GM21360 (cell line): ENCODE results near the gene CFAP90.

Experiments
- ATAC-seq: cut with Tn5 transposase; IDR thresholded peaks from one replicate; pipeline ENCODE4 v1.9.1; 2021; ENCODE audit warnings: mild to moderate bottlenecking, moderate library complexity; ENCODE audit not compliant: unreplicated experiment

The CFAP90 gene, protein sequence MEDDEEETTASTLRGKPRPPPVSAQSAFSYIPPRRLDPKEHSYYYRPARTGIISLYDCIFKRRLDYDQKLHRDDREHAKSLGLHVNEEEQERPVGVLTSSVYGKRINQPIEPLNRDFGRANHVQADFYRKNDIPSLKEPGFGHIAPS

DNA sequence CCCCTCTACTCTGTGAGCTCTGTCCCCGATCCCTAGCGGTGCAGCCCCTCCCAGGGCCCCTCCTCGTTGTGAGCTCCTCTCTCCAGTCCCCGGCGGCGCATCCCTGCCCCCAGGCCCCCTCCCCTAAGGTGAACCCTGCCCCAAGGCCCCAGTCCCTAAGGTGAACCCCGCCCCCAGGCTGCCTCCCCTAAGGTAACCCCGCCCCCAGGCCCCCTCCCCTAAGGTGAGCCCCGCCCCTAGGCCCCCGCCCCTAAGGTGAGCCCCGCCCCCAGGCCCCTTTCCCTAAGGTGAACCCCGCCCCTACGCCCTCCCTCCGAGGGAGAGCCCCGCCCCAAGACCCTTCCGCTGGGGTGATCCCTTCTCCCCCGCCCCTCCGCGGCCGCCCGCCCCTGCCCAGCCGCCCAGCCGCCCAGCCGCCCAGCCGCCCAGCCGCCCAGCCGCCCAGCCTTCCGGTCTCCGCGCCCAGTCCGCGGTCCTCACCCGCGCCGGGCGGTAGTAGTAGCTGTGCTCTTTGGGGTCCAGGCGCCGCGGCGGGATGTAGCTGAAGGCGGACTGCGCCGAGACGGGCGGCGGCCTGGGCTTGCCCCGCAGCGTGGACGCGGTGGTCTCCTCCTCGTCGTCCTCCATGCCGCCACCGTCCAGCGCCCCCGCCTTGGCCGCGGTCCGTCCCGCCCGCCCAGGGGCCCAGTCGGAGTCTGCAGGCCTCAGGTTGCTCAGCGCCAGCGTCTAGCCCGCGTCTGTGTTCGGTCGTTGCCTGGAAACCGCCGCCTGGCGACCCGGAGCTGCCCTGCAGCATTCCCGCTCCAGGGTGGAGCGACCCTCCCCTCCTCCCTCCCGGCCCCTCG is at the start of gene CFAP90:
Gene CFAP90 (minus strand): TSS at position 739 of the 845 bp plus-strand sequence. CDS start 112 bp downstream, at position 627.
- ATAC-seq, result no peak

DNA sequence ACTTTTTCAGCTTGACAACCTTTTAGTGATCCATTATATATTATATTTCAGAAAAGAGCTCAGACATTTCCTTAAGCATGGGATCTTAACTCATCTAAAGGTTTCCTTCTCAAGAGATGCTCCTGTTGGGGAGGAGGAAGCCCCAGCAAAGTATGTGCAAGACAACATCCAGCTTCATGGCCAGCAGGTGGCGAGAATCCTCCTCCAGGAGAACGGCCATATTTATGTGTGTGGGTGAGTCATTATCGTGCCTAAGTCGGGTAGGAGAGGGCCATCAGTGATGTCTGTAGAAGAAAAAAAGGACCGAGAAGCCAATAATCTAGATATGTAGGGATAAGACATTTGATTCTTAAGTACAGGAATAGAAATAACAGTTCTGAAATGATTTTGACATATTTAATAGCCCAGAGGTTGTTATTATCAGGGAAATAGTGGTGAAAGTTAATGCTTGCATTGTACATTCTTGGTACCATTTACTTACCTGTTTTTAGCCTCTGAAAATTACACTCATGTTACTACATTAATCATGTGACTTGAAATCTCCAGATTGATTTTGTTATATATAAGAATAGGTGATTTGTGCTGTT is 46.2 kb upstream of the CFAP90 start:
- no peak for ATAC-seq

DNA sequence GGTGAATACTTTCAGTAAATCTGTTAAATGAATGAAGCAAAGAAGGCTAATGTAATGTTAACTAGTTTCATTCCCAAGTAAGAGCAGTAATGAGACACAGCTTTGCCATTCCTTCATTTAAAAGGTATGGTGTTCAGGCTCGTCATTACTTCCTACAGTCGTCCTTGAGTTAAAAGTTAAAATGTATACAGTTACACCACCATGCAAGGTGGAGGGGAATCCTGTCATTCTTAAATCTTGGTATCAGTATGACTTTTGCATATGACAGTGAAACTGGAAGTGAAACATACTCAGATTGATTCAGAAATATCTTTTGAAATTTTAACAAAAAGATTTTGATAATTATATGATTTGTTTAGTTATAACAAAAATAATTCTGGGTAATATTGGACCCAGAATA is 43.9 kb upstream of the CFAP90 start:
- ATAC-seq, result peak; percentile 99

DNA sequence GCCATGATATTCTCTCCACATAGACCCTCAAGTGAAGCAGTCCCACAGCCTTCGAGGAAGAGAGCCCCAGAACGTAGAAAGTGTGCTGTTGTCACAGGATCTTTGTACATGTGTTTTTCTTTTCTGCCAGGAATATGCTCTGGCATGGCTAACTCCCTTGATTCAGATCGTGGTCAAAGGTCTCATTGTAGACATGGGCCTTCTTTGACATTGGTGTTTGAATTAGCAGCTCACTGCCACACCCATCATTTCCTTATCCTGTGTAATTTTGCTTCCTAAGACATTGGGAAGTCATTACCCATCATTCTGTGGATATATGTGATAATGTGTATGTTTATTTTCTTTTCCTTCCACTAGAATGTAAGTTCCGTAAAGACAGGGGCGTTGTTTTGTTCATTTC is 43.5 kb upstream of the CFAP90 start:
- no peak for ATAC-seq

GRCh38 chr5:7888901-7889300 is 38.0 kb upstream of the CFAP90 start:
- ATAC-seq, result no peak

DNA sequence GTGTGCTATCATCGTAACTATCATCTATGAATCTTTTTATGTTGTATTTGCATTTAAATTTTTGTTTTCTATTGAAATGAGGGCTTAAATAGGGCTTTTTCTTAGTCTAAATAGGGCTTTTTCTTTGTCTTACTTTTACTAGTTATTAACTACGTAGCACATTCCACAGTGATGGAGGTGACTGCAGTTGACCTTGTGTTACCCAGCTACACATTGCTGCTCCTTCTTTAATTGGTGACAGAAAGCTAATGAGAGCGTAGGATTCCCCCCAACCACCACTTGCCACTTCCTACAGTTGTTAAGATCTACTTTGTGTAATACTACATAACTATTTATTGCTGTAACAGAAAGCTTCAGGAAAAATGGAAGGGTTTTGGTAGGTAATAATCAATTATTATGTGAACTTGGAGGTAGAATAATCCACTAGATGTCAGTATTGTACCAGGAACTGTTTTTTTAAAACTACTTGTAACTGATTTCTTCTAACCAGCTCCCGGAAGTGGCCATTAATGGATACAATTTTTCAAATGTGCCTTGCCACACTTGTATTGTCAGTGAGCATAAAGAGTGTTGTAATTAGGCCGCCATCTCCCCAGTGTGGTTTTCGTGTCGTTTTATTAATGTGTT is 36.0 kb upstream of the CFAP90 start:
- peak; percentile 70 for ATAC-seq

DNA sequence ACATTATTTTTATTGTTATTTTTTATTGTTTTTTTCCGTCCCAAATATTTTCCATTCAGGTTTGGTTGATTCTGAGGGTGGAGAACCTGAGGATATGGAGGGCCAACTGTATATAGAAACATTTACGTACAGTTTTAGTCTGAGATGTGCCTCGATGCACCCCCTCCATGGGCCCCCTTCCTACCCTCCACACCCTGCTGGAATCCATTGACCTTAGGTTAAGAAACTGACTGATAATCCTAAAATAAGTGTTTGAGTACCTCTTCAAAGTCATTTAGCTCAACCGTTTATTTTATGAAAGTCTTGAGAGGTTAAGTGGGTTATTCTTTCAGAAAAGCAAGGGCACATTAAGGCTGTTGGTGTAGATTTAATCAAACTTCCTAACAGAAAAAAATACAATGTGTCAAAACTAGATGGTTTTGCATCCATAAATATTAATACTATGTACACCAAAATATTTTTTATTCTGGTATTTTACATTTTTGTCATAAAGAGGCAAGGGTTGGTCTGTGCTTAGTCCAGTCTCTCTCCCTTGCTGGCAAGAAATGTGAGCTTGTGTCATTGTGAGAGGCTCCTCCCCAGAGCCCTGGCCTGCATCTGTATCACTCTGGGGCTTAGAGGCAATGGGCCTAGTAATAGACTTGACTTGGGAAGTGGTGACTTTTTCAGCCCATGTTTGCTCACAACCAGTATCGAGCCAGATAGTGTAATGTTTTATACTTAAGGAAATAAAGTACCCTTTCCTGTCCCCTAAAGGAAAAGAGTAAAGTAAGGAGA is 33.7 kb upstream of the CFAP90 start:
- no peak for ATAC-seq

GRCh38 chr5:7882926-7883325 is 32.0 kb upstream of the CFAP90 start:
- ATAC-seq, result no peak

DNA sequence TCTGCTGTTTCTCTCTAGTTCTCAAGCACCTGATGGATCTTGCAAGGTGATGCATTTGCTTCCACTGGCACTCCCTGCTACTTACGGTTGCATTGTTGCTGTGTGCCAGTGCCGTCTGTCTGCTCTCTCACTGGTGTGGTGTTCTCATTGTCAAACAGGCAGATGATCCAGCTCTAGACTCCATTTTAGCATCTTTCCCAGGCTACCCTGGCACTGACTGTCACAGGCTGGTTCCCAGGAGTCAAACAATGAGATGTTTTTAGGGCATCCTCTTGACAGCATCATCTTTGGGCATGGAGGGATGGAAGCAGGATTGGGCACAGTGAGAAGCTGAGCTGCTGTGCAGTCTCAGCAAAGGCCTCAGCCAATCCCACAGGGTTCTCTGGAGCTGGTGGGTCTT is 30.9 kb upstream of the CFAP90 start:
- no peak for ATAC-seq

DNA sequence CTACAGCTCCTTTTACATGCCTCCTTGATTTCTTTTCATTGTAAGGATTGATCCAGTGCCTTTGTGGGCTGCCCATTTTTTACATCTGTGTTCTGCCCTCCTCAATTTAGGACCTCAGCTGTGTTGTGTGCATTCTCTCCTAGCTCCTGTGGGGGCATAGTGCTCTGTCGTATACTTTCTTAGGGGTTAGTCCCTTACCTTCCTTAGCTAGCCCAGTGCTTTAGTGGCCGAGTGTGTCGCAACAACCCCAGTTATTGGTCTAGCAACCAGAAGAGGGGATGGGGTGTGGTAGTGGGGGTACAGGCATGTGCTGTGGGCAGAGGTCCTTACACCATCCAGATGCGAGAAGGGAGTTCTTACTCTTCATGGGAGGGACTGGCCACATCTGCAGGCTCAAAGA is 30.2 kb upstream of the CFAP90 start:
- ATAC-seq, result no peak

GRCh38 chr5:7878381-7878873 is 27.5 kb upstream of the CFAP90 start:
- peak; percentile 97 for ATAC-seq

DNA sequence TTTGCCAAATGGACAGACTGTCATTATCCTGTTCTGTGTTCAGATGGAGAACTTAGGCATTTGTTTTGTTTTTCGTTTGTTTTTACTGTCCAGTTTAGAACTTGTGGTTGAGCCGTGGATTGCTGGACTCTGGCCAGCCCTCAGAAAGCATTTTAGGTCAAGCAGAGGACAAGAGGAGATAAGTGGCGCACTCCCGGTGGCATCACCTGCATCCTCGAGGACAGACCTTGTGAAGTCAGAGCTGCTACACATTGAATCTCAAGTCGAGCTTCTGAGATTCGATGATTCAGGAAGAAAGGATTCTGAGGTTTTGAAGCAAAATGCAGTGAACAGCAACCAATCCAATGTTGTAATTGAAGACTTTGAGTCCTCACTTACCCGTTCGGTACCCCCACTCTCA is 26.9 kb upstream of the CFAP90 start:
- no peak for ATAC-seq

GRCh38 chr5:7876867-7877266 is 25.9 kb upstream of the CFAP90 start:
- ATAC-seq, result peak; percentile 47

DNA sequence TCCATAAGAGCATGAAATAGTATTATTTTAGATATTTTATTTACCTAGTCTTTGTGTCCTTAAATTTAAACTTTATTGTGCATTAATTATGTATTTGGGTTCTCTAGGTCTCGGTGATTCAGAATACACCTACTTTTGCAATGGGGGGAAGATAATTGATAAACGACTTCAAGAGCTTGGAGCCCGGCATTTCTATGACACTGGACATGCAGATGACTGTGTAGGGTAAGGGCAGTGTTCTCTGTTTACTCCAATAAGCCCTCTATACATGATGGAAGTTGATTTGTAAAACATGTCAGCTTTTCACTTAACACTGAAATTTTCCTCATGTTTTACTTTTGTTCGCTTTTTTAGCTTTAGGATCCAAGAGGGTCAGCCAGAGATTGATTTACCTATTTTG is 24.2 kb upstream of the CFAP90 start:
- ATAC-seq, result no peak

GRCh38 chr5:7874639-7875038 is 23.7 kb upstream of the CFAP90 start:
- no peak for ATAC-seq

- ATAC-seq, result no peak
Observed at GRCh38 chr5:7873216-7873615, 22.3 kb upstream of the CFAP90 start.

DNA sequence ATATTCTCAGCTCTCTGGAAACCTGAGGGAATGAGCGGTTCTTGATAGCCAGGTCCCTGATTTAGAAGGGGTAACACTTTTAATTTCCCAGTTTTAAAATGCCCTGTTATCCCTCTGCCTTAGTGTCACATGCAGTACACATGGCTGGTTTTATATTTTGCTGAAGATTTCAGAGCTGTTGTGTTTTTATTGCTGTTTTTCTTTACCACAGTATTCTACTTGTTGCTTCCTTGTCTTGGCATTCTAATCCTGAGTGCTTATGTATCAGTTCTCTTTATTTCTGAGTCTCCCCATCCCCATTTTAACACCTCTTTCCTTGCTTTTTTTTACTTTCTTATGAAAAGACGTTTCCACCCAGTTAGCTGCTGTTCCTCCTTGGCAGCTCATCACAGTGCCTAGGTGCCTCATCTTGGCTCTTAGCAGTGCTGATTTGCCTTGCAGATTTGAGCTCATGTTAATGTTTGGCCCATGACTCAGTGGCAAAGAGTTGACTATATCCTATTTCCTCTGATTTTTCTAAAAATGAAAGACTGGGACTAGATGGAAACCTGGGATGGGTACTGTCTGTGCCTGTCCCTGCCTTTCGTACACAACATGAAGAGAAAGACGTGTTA is 21.7 kb upstream of the CFAP90 start:
- ATAC-seq, result no peak

DNA sequence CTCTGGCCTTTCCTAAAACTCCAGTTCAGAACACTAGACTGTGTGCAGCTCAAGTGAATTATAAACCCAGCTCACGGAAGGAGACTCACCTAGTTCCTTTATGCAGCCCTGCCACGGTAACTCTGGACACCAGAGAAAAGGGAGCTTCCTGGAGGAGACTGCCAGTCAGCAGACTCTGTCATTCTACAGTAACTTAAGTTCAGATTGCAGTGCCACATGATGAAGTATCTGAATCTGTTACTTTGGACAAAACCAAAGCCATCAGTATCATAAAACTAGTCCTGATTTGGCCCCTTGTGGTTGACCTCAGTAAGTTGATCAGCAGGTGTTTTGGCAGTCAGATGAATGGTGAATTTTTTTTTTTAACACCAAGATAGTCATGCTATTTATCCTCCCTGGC is 20.7 kb upstream of the CFAP90 start:
- ATAC-seq, result no peak

GRCh38 chr5:7869474-7870136 is 18.7 kb upstream of the CFAP90 start:
- ATAC-seq, result peak; percentile 26
